Measurements from ENCODE around the gene ITPR1.

Gene ITPR1

DNA sequence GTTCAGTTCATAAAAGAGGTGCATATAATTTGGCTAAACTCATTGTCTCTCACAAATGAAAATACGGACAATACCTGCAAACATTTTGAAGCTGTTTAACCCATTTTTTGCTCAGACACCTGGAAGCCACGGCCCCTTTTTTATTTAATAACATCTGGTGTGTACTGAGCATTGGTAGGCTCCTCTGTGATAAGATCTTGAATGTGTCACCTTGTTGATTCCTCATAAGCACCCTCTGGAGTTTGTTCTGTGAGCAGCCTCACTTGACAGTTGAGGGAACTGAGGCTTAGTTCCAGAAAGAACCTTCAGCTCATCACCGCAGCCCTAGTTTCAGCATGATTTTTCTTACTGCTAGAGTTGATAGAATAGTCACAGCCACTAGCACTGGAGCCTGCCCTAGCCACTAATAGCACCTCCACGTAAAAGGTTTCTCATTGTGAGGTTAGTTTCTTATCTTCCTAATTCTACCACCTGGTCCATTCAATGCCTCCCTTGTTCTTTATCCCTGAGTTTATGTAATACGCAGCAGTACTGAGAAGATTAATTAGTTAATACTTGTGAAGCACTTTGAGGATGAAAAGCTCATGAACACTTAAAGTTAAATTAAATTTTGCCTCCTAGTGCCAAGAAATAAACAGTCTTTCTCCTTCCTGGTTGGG, 71.9 kb downstream of the ITPR1 start:
- no peak for DNase-seq (ENCODE audit: low read depth in 2 of 3, low spot score in 1 of 3)

DNA sequence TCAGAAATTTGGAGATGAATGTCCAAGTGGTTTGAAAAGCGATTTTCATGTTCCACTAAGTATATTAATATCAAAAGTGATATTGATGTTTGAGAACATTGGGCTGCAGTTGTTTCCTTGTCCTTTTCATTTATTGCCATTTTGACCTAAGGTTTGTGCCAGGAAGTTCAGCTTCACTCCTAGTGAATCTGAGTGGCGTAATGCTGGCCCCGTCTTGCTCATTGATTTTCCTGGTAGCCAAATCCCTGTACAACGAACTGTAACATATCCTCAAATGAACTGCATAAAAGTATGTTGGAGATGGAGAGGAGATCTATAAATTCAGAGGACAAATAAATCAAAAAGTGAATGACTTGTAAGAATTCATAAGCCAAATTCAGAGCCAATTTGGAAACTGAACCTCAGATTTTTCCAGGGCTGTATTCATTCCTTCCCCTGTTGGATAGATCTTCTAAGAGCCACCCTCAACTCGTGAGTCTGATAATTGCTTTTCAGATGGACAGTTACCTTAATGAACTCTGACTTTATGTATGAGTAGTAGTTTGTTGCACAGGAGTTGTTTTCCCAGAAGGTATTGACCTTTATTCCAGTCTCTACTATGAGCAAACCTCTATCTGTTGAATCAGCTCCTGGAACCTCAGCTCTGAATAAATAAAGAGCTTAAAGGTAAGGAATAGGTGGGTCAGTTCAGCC, 72.8 kb downstream of the ITPR1 start:
- no peak for DNase-seq (ENCODE audit: low read depth in 2 of 3, low spot score in 1 of 3)

DNA sequence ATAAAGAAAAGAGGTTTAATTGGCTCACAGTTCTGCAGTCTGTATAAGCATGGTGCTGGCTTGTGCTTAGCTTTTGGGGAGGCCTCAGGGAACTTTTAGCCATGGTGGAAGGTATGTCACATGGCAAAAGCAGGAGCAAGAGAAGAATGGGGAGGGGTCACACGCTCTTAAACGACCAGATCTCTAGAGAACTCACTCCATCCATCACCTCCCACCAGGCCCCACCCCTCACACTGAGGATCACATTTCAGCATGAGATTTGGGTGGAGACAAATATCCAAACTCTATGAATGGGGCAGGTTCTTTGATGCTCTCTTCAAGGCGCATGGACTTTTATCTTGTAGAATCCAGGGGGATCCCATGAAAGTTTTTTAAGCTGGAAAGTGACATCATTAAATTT, 75.7 kb downstream of the ITPR1 start:
- no peak for DNase-seq (ENCODE audit: low read depth in 2 of 3, low spot score in 1 of 3)

DNA sequence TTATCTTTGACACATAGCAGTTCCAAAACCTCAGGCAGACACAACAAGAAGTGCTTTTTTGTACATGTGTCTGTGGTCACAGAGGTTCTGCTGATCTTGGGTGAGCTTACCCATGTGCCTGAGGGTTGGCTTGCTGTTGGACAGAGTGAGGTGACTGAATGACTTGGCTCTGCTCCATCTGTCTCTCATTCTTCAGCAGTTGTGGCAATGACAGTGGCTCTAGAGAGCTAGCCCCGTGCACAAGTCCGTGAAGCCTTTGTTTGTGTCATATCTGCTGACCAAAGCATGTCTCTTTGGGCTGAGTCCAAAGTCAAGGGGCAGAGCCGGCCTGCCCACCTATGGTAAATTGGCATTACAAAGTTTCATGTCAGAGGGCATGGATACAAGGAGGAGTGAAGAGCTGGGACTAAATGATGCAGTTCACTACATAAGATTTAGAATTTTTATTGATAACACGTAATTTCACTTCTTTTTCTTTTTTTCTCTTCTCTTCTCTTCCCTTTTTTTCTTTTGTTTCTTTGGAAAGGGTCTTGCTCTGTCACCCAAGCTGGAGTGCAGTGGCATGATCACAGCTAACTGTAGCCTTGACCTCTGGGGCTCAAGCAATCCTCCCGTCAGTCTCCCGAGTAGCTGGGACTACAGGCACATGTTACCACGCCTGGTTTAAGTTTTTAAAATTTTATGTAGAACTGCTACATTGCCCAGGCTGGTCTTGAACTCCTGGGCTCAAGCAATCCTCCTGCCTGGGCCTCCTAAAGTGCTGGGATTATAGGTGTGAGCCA, 77.9 kb downstream of the ITPR1 start:
- no peak for DNase-seq (ENCODE audit: low read depth in 2 of 3, low spot score in 1 of 3)

DNA sequence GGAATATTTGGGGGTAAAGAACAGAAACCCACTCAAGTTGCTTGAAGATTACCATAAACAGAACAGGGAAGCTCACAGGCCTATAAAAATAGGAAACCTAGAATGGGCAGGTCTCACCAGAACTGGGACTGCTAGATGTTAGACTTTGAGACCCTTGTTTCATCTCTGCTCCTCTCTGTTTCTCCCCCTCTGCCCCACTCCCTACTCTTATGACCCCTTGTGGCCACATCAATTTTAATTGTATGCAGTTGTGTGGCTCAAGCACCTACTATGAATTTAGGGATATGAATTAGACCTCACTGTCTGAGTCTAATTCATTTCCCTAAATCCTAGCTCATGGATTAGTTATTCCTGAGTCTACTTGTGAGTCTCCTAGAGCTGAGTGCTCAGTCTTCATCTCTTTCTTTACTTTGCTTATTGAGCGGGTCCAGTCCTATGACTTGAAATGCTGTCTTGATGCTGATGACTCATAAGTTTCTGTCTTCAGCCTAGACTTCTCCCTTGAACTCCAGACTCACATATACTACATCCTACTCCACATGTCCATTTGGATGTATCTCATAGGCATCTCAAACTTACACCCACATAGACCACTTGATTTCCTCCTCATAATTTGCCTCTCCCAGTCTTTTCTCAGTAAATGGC, 78.7 kb downstream of the ITPR1 start:
- DNase-seq (ENCODE audit: low read depth in 2 of 3, low spot score in 1 of 3): no peak

DNA sequence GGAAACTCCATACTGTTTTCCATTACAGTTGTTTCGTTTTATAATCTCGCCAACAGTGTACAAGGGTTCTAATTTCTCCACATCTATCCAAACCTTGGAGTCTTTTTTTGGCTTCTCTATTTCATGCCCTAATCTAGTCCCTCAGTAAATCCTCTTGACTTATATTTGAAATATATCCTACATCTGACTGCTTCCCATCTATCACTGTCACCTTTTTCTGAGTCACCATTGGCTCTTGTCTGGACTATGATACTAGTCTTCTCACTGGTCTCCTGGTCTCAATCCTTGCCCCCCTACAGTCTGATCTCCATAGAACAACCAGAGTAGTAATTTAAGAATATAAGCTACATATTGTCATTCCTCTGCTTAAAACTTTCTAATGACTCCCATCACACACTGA, 80.0 kb downstream of the ITPR1 start:
- no peak for DNase-seq (ENCODE audit: low read depth in 2 of 3, low spot score in 1 of 3)

DNA sequence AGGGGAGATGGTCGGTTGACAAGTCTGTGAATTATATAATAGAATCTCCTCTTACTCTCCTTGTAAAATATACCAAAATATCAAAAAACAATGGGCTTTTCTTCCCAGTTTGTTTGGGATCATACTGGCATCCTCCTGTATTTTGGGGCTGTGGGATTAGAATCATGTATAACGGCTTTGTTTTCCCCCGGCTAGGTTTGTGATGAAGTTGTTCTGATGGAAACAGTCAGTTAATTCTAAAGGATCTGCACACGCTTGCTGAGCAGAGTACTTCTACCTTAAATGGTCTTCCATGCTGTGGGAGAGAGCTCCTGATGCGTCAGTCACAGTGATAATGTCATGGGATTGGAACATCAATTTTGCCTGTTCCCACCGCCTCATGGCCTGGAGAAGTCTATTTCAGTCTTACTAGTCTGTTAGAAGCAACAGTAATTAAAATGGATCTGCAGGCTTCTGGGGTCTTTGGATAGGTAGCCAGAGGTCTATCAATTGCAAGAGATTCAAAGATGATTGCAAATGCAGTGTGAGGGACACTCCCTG, 81.3 kb downstream of the ITPR1 start:
- DNase-seq (ENCODE audit: low read depth in 2 of 3, low spot score in 1 of 3): no peak

DNA sequence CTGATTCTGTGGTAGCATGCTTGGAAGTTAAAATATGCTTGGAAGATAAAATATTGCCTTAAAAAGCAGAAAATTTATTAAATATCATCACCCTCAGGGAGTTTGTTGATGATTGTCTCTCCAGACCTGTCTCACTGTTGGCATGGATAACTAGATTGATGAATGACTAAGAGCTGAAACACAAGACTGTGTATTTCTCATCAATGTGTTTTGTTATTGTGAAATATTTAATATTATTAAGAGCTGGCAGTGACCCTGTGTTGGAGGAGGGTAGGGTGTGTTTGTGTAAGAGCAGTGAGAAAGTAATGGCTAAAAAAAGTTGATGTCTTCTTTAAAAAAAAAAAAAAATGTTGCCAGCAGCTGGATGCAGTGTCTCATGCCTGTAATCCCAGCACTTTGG, 82.2 kb downstream of the ITPR1 start:
- DNase-seq (ENCODE audit: low read depth in 2 of 3, low spot score in 1 of 3): no peak

DNA sequence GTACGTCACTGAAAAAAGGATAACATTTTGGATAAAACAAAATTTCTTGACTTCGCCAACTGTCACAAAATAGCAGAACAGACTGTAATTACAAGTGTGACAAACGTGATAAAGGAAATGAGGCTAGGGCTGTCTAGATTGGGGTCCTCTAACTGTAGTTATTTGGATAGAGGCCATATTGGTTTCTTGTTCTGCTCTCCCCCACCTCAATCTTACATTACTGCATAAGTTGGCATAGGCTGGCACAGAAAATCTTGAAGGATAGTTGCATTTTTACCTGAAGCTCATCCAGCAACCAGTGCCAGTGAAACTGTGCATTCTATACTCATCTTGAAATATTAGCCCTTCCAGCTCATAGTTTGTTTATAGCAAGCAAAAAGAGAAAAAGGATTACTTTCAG, 84.6 kb downstream of the ITPR1 start:
- no peak for DNase-seq (ENCODE audit: low read depth in 2 of 3, low spot score in 1 of 3)

DNA sequence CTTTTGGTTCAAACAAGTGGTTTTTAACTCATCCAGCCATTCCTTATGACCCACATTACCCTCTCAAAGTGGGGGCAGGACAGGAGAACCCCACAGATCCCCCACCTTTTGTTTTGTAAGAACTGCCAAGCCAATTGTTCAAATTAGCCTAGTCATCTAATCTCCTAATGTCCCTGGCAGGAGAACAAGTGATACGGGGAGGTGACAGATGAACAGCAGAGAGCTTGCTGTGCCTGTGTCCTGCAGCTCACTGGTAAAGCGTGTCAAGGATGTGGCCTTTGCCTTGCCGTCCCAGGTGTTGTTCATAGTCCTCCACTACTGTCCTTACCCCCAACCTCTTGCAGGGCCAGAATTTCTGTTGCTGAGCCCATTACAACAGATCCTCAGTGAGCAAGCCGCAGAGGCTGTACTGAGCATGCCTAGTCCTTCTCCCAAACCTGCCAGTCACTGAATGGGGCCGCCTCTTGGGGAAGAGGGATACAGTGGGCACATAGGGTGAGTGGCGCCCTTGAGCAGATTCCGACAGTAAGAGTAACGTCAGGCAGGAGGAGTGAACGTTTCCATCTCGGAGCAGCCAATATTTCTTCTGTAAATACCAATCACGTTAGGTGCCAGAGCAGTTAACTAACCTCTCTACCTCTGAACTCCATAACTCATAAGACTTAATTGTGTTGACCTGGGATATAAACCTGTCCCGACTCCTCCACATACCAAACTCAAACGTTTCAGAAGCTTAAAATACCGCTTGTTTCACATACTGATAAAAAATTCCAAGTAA, 87.4 kb downstream of the ITPR1 start:
- DNase-seq (ENCODE audit: low read depth in 2 of 3, low spot score in 1 of 3): no peak

DNA sequence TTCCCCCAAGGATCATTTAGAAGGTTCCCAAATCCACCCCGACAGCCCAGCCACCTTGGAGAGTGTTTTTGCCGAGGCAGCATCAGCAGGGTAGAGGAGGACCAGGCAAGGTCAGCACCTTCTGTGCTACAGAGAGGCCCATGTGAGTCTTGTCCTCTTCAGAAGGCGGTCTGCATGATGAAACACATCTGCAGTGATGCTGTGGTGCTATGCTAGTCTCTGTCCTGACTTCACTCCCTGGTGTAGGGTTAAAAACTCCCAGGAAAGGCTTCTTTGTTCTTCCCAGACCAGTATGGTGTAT, 87.9 kb downstream of the ITPR1 start:
- DNase-seq (ENCODE audit: low read depth in 2 of 3, low spot score in 1 of 3): no peak

DNA sequence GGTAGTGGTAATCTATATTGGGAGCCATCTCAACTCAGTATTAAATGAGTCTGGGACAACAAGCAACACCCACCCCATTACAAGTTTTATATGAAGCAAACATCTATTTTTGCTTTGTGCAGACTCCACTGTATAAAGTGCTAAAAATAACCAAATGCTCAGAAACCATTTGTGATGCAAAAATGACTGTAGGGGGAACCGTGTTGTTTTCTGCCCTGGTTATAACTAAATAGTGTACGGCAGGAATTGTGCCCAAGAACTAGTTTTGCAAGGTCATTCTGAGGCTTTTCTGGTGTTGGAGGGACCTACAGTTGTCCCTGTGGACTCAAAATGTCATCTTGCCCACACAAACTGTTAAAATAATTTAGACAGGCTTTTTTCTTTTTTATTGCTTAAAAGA, 88.3 kb downstream of the ITPR1 start:
- no peak for DNase-seq (ENCODE audit: low read depth in 2 of 3, low spot score in 1 of 3)

DNA sequence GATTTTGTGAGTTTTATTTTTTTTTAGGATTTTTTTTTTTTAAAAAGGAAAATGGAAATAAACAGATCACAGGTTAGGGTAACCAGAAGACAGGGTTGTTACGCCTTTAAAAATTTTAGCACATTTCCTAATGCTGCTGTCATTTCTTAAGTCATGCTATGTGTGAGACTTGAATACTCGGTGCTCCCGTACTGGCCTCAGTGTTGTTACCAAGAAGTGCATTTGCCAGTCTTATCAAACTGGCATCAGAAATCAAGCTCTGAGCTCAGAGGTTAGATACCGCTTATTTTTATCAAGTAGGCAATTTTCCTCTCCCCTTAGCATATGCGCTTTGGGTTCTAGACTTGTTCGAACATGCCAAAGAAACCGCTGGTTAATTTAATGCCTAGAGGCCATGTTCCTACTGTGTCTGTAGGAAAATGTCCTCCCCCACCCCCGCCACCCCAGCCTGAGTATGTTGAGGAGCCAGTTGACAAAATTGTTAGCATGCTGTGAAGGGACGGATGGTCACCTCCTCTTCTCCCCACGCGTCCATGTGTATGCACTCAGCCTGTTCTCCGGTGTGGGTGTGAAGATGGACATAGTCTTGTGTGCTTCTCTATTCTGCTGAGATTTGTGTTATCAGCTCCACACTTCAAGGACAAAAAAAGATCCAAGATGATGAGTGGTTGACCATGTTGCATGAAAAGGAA, 88.9 kb downstream of the ITPR1 start:
- DNase-seq (ENCODE audit: low read depth in 2 of 3, low spot score in 1 of 3): no peak

DNA sequence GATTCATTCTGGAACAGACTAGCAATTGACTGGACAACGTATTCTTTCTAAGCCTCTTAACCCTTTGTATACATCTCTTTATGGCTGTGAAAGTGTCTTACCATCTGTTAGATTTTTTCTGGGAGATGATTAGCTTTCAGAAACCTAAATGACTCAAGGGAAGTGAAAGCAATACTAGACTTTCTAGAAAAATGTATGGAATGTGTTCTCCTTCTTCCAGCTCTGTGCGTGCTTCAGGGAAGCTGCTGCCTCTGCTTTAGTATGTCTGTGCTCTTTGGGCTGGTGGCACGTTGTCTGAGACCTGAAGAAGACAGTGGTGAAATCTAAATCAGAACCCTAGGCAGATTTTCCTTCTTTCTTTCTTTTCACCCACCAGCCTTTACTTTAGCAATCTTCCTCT, 89.5 kb downstream of the ITPR1 start:
- DNase-seq (ENCODE audit: low read depth in 2 of 3, low spot score in 1 of 3): no peak

DNA sequence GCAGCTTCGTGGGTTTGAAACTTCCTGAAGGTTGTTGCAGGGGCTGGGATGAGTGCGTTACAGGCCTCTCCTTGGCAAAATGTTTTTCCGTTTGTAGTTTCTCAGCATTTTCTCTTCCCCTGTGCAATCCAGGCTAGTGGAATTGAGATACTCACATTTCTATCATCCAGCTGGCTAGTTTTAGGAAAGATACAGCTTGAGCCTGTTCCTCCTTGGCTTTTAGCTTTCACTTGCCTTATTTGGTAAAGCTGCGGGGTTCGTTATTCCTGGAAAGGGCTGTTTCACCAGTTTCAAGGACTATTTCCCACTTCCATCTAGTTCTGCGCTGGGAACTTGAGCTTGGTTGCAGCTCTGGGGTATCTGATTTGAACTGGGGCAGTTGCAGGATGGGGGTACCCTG, 90.3 kb downstream of the ITPR1 start:
- no peak for DNase-seq (ENCODE audit: low read depth in 2 of 3, low spot score in 1 of 3)

DNA sequence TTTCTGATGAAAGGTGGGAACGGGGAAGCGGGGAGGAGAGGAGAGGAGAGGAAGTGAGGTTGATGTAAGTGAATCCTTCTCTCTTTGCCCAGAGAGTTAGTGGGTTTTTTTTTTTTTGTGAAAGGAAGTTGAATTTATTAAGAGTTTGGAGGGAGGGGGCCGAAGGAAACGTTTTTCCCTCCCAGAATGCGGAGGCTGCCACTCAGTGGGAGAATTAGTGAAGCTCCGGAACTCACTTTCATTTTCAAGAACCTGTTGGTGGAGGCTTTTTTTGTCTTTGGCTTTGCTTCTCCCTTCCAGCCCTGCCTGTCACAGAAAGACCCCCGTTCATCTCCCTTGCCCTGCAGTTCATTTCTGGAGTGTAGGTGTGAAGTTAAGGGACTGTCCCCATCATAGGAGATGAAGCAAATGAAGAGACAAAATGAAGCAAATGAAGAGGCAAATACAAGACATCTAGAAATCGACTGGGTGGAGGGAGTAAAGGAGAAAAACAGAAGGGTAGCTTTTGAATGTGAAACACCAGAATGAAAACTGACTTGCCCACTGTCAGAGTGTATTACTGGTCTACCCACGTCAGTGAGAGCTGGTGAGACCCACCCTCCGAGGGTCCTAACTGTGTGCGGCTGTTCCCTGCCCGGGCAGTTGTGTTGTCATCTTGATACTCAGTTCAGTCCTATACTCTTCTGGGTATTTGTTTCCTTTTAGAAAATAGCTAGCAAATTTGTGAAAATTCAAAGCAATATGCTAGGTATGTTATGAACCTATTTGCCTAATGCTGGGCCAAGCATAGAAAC, 91.5 kb downstream of the ITPR1 start:
- no peak for DNase-seq (ENCODE audit: low read depth in 2 of 3, low spot score in 1 of 3)

DNA sequence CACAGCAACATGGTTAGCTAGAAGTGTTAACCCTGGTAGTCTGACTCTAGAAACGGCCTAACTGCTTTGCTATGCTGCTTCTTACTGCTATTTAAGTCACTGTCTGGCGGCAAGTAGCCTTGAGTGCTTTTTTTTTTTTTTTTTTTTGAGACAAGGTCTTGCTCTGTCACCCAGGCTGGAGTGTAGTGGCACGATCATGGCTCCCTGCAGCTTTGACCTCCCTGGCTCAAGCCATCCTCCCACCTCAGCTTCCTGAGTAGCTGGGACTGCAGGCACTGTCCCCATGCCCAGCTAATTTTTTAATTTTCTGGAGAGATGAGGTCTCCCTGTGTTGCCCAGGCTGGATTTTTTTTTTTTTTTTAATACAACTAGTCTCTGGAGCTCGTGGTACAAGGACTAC, 93.2 kb downstream of the ITPR1 start:
- no peak for DNase-seq (ENCODE audit: low read depth in 2 of 3, low spot score in 1 of 3)

DNA sequence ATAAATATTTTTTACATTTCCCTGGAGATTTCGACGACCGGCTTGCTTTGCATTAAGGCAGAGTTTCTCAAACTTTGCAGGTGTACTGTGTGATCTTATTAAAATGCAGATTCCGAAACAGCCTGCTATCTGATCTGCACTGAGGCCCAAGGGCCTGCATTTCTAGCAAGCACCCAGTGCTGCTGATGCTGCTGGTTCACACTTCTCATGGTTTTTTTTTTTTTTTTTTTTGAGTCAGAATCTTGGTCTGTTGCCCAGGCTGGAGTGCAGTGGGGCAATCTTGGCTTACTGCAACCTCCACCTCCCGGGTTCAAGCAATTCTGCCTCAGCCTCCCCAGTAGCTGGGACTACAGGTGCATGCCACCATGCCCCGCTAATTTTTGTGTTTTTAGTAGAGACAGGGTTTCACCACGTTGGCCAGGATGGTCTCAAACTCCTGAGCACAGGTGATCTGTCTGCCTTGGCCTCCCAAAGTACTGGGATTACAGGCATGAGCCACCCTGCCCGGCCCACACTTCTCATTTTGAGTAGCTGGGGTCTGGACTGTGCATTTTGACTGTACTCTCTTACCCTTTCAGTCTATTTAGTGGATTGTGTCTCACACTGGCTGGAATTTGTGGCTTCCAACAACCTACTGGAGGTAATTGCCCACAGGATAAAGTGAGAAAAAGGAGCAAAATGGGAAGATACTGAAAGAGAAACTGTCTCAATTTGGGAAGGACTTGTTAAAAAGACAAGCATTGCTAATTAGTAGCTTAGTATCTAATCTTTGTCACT, 94.1 kb downstream of the ITPR1 start:
- peak in 2 of 3 donors; percentile 18 to 26 for DNase-seq (ENCODE audit: low read depth in 2 of 3, low spot score in 1 of 3)

DNA sequence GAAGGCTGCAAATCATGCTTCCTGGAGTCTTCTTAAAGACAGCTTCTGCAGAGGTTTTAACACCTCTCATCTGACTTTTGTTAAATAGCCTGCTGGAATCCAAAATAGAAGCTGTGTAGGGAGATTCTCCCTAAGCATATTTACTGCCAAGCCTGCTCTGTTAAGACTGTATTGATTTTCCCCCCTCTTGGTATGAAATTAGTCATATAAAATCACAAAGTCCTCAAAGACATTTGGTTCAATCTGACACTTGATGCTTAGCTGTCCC, 94.6 kb downstream of the ITPR1 start:
- no peak for DNase-seq (ENCODE audit: low read depth in 2 of 3, low spot score in 1 of 3)

Measured in stimulated activated CD4-positive, alpha-beta T cell treated with anti-CD3 and anti-CD28 coated beads, Interleukin-12 subunit alpha, Interleukin-12 subunit beta, amount 100 ng/mL, for 48 hours (primary cell).